ENCODE results near the gene CCR9. TPM values are rescaled to one million over a fixed set of nuclear protein-coding genes. Genes with fewer than 3 reads are reported as not detected.

Gene CCR9
- total and polyA plus RNA-seq, 2 experiments from 2014 or later = not detected

GRCh38 chr3:45838466-45838865, 47.9 kb upstream of the CCR9 start:
- Histone ChIP-seq H3K9me2 (ENCODE audit: insufficient read depth) (peaks cover 10% of the 10 kb centered on the region; the same call in 1 of the 2 replicates), H3K27me3 (ENCODE audit: insufficient read depth) (peaks cover 9% of the 10 kb centered on the region; the same call in 1 of the 2 replicates), H3K79me2 (replicated peaks; ENCODE audit: insufficient read depth) (no peaks in the 10 kb centered on the region), H2AFZ (no peak overlapping the region), H3K36me3 (ENCODE audit: insufficient read depth) (no peaks in the 10 kb centered on the region), H3F3A (replicated peaks; ENCODE audit: low read depth) (no peaks in the 10 kb centered on the region), H3K4me2 (no peak overlapping the region), H3K4me3 (no peak overlapping the region), H4K20me1 (replicated peaks; ENCODE audit: insufficient read depth) (no peaks in the 10 kb centered on the region), H3K4me1 (ENCODE audit: insufficient read depth) (no peaks in the 10 kb centered on the region), H3K27ac (ENCODE audit: low read depth) (no peak overlapping the region)
- peaks cover 2% of the 10 kb centered on the region for H3K27me3 Mint-ChIP-seq (ENCODE audit: insufficient read depth, low read depth, poor library complexity)
- peaks cover 3% of the 10 kb centered on the region; the same call in 2 of the 3 replicates for H3K4me1 Mint-ChIP-seq
- H3K4me3 Mint-ChIP-seq = no peak overlapping the region
- DNase-seq (ENCODE audit: low spot score) (no peak), ATAC-seq (no peak)
- TF ChIP-seq ZNF114 (CRISPR knock-in tag; IDR thresholded peaks at IDR 0.05) (no peak), STAT1 (IDR thresholded peaks at IDR 0.05; ENCODE audit: unreplicated experiment) (no peak), NANOG (IDR thresholded peaks at IDR 0.05; ENCODE audit: borderline replicate concordance) (no peak), CREB1 (CRISPR knock-in tag; IDR thresholded peaks at IDR 0.05; ENCODE audit: low read depth) (no peak), EZH2phosphoT487 (IDR thresholded peaks at IDR 0.05; ENCODE audit: unreplicated experiment) (no peak), ZNF331 (CRISPR knock-in tag; IDR thresholded peaks at IDR 0.05; ENCODE audit: low read depth) (no peak), EZH2 (IDR thresholded peaks at IDR 0.05; ENCODE audit: low read depth, unreplicated experiment) (no peak), POLR2AphosphoS5 (IDR thresholded peaks at IDR 0.05; ENCODE audit: low read depth) (no peak), JUNB (IDR thresholded peaks at IDR 0.05; ENCODE audit: unreplicated experiment) (no peak)
- TF ChIP-seq, protein P1, sequence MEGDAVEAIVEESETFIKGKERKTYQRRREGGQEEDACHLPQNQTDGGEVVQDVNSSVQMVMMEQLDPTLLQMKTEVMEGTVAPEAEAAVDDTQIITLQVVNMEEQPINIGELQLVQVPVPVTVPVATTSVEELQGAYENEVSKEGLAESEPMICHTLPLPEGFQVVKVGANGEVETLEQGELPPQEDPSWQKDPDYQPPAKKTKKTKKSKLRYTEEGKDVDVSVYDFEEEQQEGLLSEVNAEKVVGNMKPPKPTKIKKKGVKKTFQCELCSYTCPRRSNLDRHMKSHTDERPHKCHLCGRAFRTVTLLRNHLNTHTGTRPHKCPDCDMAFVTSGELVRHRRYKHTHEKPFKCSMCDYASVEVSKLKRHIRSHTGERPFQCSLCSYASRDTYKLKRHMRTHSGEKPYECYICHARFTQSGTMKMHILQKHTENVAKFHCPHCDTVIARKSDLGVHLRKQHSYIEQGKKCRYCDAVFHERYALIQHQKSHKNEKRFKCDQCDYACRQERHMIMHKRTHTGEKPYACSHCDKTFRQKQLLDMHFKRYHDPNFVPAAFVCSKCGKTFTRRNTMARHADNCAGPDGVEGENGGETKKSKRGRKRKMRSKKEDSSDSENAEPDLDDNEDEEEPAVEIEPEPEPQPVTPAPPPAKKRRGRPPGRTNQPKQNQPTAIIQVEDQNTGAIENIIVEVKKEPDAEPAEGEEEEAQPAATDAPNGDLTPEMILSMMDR (conservative IDR thresholded peaks at IDR 0.05; ENCODE audit: low read depth in 2 of 2) = no peak
- TF ChIP-seq, protein P2, sequence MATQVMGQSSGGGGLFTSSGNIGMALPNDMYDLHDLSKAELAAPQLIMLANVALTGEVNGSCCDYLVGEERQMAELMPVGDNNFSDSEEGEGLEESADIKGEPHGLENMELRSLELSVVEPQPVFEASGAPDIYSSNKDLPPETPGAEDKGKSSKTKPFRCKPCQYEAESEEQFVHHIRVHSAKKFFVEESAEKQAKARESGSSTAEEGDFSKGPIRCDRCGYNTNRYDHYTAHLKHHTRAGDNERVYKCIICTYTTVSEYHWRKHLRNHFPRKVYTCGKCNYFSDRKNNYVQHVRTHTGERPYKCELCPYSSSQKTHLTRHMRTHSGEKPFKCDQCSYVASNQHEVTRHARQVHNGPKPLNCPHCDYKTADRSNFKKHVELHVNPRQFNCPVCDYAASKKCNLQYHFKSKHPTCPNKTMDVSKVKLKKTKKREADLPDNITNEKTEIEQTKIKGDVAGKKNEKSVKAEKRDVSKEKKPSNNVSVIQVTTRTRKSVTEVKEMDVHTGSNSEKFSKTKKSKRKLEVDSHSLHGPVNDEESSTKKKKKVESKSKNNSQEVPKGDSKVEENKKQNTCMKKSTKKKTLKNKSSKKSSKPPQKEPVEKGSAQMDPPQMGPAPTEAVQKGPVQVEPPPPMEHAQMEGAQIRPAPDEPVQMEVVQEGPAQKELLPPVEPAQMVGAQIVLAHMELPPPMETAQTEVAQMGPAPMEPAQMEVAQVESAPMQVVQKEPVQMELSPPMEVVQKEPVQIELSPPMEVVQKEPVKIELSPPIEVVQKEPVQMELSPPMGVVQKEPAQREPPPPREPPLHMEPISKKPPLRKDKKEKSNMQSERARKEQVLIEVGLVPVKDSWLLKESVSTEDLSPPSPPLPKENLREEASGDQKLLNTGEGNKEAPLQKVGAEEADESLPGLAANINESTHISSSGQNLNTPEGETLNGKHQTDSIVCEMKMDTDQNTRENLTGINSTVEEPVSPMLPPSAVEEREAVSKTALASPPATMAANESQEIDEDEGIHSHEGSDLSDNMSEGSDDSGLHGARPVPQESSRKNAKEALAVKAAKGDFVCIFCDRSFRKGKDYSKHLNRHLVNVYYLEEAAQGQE (IDR thresholded peaks at IDR 0.05; ENCODE audit: unreplicated experiment) = no peak
- TF ChIP-seq, protein P3, sequence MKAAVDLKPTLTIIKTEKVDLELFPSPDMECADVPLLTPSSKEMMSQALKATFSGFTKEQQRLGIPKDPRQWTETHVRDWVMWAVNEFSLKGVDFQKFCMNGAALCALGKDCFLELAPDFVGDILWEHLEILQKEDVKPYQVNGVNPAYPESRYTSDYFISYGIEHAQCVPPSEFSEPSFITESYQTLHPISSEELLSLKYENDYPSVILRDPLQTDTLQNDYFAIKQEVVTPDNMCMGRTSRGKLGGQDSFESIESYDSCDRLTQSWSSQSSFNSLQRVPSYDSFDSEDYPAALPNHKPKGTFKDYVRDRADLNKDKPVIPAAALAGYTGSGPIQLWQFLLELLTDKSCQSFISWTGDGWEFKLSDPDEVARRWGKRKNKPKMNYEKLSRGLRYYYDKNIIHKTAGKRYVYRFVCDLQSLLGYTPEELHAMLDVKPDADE (IDR thresholded peaks at IDR 0.05) = no peak
- TF ChIP-seq, protein P4, sequence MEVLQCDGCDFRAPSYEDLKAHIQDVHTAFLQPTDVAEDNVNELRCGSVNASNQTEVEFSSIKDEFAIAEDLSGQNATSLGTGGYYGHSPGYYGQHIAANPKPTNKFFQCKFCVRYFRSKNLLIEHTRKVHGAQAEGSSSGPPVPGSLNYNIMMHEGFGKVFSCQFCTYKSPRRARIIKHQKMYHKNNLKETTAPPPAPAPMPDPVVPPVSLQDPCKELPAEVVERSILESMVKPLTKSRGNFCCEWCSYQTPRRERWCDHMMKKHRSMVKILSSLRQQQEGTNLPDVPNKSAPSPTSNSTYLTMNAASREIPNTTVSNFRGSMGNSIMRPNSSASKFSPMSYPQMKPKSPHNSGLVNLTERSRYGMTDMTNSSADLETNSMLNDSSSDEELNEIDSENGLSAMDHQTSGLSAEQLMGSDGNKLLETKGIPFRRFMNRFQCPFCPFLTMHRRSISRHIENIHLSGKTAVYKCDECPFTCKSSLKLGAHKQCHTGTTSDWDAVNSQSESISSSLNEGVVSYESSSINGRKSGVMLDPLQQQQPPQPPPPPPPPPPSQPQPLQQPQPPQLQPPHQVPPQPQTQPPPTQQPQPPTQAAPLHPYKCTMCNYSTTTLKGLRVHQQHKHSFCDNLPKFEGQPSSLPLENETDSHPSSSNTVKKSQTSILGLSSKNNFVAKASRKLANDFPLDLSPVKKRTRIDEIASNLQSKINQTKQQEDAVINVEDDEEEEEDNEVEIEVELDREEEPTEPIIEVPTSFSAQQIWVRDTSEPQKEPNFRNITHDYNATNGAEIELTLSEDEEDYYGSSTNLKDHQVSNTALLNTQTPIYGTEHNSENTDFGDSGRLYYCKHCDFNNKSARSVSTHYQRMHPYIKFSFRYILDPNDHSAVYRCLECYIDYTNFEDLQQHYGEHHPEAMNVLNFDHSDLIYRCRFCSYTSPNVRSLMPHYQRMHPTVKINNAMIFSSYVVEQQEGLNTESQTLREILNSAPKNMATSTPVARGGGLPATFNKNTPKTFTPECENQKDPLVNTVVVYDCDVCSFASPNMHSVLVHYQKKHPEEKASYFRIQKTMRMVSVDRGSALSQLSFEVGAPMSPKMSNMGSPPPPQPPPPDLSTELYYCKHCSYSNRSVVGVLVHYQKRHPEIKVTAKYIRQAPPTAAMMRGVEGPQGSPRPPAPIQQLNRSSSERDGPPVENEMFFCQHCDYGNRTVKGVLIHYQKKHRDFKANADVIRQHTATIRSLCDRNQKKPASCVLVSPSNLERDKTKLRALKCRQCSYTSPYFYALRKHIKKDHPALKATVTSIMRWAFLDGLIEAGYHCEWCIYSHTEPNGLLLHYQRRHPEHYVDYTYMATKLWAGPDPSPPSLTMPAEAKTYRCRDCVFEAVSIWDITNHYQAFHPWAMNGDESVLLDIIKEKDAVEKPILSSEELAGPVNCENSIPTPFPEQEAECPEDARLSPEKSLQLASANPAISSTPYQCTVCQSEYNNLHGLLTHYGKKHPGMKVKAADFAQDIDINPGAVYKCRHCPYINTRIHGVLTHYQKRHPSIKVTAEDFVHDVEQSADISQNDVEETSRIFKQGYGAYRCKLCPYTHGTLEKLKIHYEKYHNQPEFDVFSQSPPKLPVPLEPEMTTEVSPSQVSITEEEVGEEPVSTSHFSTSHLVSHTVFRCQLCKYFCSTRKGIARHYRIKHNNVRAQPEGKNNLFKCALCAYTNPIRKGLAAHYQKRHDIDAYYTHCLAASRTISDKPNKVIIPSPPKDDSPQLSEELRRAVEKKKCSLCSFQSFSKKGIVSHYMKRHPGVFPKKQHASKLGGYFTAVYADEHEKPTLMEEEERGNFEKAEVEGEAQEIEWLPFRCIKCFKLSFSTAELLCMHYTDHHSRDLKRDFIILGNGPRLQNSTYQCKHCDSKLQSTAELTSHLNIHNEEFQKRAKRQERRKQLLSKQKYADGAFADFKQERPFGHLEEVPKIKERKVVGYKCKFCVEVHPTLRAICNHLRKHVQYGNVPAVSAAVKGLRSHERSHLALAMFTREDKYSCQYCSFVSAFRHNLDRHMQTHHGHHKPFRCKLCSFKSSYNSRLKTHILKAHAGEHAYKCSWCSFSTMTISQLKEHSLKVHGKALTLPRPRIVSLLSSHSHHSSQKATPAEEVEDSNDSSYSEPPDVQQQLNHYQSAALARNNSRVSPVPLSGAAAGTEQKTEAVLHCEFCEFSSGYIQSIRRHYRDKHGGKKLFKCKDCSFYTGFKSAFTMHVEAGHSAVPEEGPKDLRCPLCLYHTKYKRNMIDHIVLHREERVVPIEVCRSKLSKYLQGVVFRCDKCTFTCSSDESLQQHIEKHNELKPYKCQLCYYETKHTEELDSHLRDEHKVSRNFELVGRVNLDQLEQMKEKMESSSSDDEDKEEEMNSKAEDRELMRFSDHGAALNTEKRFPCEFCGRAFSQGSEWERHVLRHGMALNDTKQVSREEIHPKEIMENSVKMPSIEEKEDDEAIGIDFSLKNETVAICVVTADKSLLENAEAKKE (CRISPR knock-in tag; IDR thresholded peaks at IDR 0.05) = no peak
- no peak overlapping the region for H3K27ac Mint-ChIP-seq
- H3K36me3 Mint-ChIP-seq (ENCODE audit: low read depth) = no peaks in the 10 kb centered on the region
- H3K9me3 Mint-ChIP-seq = no peaks in the 10 kb centered on the region

All from GM23338 (cell line).